HG03442 (cell line): ENCODE results near the gene RPL10L.

ENCODE experiments used
- ATAC-seq: cut with Tn5 transposase; IDR thresholded peaks from one replicate; pipeline ENCODE4 v1.9.1; 2021; ENCODE audit warnings: mild to moderate bottlenecking, moderate library complexity; ENCODE audit not compliant: unreplicated experiment

Gene RPL10L

GRCh38 chr14:46651526-46652144, at the start of gene RPL10L:
Gene RPL10L (minus strand): TSS chr14:46651781. CDS start chr14:46651736, 45 bp downstream.
- ATAC-seq: no peak

DNA sequence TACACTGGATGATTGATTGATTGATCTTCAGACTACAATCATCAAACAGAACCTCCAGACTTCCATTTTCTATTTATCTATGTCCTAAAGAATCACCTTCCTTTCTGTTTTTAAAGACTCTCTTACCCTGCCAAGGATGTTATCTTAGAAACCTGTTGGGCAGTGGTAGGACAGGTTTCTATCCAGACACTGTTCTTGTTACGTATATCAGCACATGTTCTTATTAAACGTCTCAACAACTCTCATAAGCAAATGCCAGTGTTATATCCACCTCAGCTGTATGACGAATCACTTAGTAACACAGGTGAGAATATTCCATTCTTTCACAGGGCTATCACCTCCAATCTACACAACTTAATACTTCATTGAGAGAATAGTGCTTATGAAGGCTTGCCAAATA, 40.2 kb upstream of the RPL10L start:
- ATAC-seq: no peak

DNA sequence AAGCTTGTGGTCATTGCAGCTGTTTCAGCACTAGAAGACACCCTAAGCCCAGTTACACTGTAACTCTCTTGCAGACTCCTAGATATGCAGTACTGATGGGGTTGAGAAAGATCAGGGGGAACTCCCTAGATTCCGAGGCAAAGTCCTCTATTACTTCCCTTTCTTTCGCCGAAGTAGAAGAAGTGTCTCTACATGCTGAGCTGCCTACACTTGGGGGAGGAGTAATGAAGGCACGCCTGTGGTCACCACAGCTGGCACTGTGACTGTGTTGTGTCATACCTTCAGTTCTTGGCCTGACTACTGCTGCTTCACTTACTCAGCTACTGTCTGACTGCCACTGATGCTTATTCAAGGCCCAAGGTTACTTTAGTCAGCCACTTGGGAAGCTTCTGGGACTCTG, 35.1 kb upstream of the RPL10L start:
- no peak for ATAC-seq

DNA sequence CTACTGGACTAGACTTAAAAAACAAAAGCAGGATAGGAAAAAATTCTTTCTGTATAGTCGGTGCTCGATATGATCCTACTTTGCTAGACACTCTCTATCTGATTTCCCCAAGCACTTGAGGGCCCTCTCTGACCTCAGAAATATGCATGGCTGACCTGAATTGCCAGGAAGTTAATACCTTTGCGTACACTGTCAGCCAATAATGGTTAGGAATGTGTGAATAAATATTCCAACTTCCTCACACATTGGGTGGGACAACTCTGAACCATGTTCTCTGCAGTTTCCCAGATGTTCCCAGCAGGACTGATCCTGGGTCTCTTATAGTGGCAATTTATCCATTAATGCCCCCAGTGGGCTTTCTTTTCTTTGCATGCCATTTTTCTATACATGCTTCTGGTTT, 20.5 kb upstream of the RPL10L start:
- ATAC-seq: no peak

- ATAC-seq: no peak
Observed at GRCh38 chr14:46663382-46663781, 11.8 kb upstream of the RPL10L start.

GRCh38 chr14:46661728-46662127, 10.1 kb upstream of the RPL10L start:
- no peak for ATAC-seq

- no peak for ATAC-seq
Observed at GRCh38 chr14:46653031-46653755, 1.6 kb upstream of the RPL10L start.

- ATAC-seq: no peak
Observed at GRCh38 chr14:46646796-46647195, 4.8 kb downstream of the RPL10L start.

DNA sequence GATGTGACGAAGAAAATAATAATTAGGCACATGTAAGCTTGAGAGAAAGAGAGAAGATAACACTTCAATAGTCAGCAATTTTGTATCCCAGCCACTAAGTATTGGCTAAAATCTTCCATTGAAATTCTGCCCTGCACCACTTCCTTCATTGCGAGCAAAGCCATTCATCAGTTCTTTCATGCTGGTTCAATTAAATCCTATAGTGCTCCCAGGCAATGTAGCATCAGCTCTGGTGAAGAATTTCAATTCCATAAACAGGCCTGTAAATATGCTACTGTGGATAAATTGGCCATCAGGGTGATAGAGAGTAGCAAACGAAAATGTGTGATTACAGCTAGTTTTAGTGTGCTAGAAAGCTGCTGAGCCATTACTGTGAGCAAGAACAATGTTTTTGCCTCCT, 24.7 kb downstream of the RPL10L start:
- no peak for ATAC-seq
